B cell (primary cell): ENCODE results near the gene CDHR5. TPM values are rescaled to one million over a fixed set of nuclear protein-coding genes. Genes with fewer than 3 reads are reported as not detected.

ENCODE experiments used
- ATAC-seq: fragments of 200-7000 bp; cut with Tn5 transposase; one replicate; pipeline ENCODE4 v1.10.0; 2021; ENCODE audit warnings: low read depth, mild to moderate bottlenecking, moderate number of reproducible peaks, moderate library complexity
- CTCF ChIA-PET: fragments of 350-600 bp; sonication (Branson Sonifier 250); formaldehyde crosslinking; loops from one replicate; lab custom pipeline; 2021; ENCODE audit warnings: antibody characterized with exemption, inconsistent platforms; lab: Charles Lee
- POLR2A ChIA-PET: fragments of 350-600 bp; sonication (Branson Sonifier 250); formaldehyde crosslinking; loops from one replicate; lab custom pipeline; 2021; ENCODE audit warnings: antibody characterized with exemption; lab: Charles Lee
- DNase-seq: peaks from one replicate; pipeline ENCODE4 v3.0.0; 2013
- H2AFZ ChIP-seq: 2 replicates; pipeline ENCODE4 v1.6.1; 2012; ENCODE audit warnings: mild to moderate bottlenecking, low read depth, low read length; ENCODE audit not compliant: insufficient read depth, poor library complexity, severe bottlenecking
- H3K27ac ChIP-seq, 2 donors: 1 replicate in 1 of 2; 2 replicates in 1 of 2; pipeline ENCODE4 v1.5.1; 2012 to 2013; ENCODE audit warnings: low read length in 2 of 2, mild to moderate bottlenecking in 2 of 2, moderate library complexity in 1 of 2
- H3K27me3 ChIP-seq, 4 experiments: fragments of 200-600 bp in 1 of 4; sonication (generic) in 1 of 4; replicated peaks in 1 of 4; 1 replicate in 2 of 4; 2 replicates in 2 of 4; pipeline versions ENCODE4 v1.6.1 to v1.7.0; 2013 to 2016; ENCODE audit warnings: low read length in 3 of 4, mild to moderate bottlenecking in 2 of 4, mixed read lengths in 1 of 4, moderate library complexity in 1 of 4; ENCODE audit not compliant: insufficient read depth in 4 of 4, control insufficient read depth in 3 of 4; ENCODE audit errors: control extremely low read depth in 1 of 4
- H3K36me3 ChIP-seq, 2 experiments: replicated peaks in 1 of 2; 1 replicate in 1 of 2; 2 replicates in 1 of 2; pipeline versions ENCODE4 v1.6.1 to v1.7.1; 2013; ENCODE audit warnings: low read length in 1 of 2; ENCODE audit not compliant: insufficient read depth in 2 of 2, control insufficient read depth in 1 of 2; ENCODE audit errors: control extremely low read depth in 1 of 2, extremely low read depth in 1 of 2
- H3K4me1 ChIP-seq, 2 donors: fragments of 200-600 bp in 1 of 2; sonication (generic) in 1 of 2; 1 replicate in 1 of 2; 2 replicates in 1 of 2; pipeline versions ENCODE4 v1.5.1 to v1.6.1; 2013 to 2017; ENCODE audit warnings: low read length in 2 of 2; ENCODE audit not compliant: control insufficient read depth in 2 of 2, insufficient read depth in 2 of 2
- H3K4me2 ChIP-seq: replicated peaks from 2 replicates; pipeline ENCODE3; 2012; ENCODE audit warnings: mild to moderate bottlenecking, low read depth, low read length; ENCODE audit not compliant: poor library complexity, severe bottlenecking
- H3K4me3 ChIP-seq, 5 experiments: fragments of 200-600 bp in 1 of 5; sonication (generic) in 1 of 5; 1 replicate in 3 of 5; 2 replicates in 2 of 5; pipeline versions ENCODE4 v1.5.1 to v1.7.0; 2011 to 2016; ENCODE audit warnings: low read length in 4 of 5, mild to moderate bottlenecking in 4 of 5, low read depth in 2 of 5, control low read depth in 1 of 5, moderate library complexity in 1 of 5; ENCODE audit not compliant: insufficient read depth in 1 of 5; ENCODE audit errors: control extremely low read depth in 1 of 5, extremely low read depth in 1 of 5
- H3K79me2 ChIP-seq: fragments of 200-600 bp; sonication (generic); one replicate; pipeline ENCODE4 v1.6.0; 2016; ENCODE audit warnings: low read length; ENCODE audit not compliant: control insufficient read depth, insufficient read depth
- H3K9ac ChIP-seq: fragments of 200-600 bp; sonication (generic); 2 replicates; pipeline ENCODE4 v1.6.1; 2017; ENCODE audit warnings: mild to moderate bottlenecking, low read length, moderate library complexity
- H3K9me3 ChIP-seq, 3 donors: one replicate each; pipeline versions ENCODE4 v1.6.1 to v1.7.1; 2013; ENCODE audit warnings: low read length in 2 of 3; ENCODE audit not compliant: control insufficient read depth in 2 of 3, insufficient read depth in 1 of 3; ENCODE audit errors: control extremely low read depth in 1 of 3
- H4K20me1 ChIP-seq: 2 replicates; pipeline ENCODE4 v1.6.0; 2012; ENCODE audit warnings: mild to moderate bottlenecking, low read length; ENCODE audit not compliant: insufficient read depth, control insufficient read depth, poor library complexity, severe bottlenecking
- H3K27ac Mint-ChIP-seq: one replicate; pipeline ENCODE4 v1.8.0; 2021; ENCODE audit warnings: mixed read lengths
- H3K27me3 Mint-ChIP-seq: one replicate; pipeline ENCODE4 v1.8.0; 2021; ENCODE audit warnings: mixed read lengths
- H3K4me1 Mint-ChIP-seq: one replicate; pipeline ENCODE4 v1.8.0; 2021; ENCODE audit warnings: mixed read lengths
- H3K4me3 Mint-ChIP-seq: one replicate; pipeline ENCODE4 v1.8.0; 2021; ENCODE audit warnings: mixed read lengths
- H3K9me3 Mint-ChIP-seq: one replicate; pipeline ENCODE4 v1.8.0; 2022; ENCODE audit warnings: mixed read lengths; ENCODE audit not compliant: insufficient read depth
- CTCF ChIP-seq: fragments of 200-600 bp; IDR thresholded peaks from one replicate; pipeline ENCODE4 v1.8.0; 2022; ENCODE audit warnings: antibody characterized with exemption, mild to moderate bottlenecking
- EZH2 ChIP-seq: IDR thresholded peaks from 2 replicates; pipeline ENCODE4 v1.6.1; 2012; ENCODE audit warnings: borderline replicate concordance, low read depth, mild to moderate bottlenecking, moderate library complexity, low read length; ENCODE audit not compliant: insufficient read depth, poor library complexity, severe bottlenecking
- WGBS: methylation state at CpG from one replicate; pipeline ENCODE4 v1.1.5; 2013; ENCODE audit warnings: missing lambda C conversion rate; ENCODE audit not compliant: insufficient coverage; 5-methylcytosine and 5-hydroxymethylcytosine counted together
- intact Hi-C: fragments of 100-400 bp; cut with micrococcal nuclease; formaldehyde crosslinking; loops from one replicate; pipeline ENCODE4 v1.10.0; 2022
- polyA plus RNA-seq: library from polyadenylated mRNA; depleted of rRNA; stranded (reverse); fragments of >200 nt; gene quantifications from 2 replicates; pipeline ENCODE4 v1.2.3, GENCODE V29; 2012
- total RNA-seq, 2 donors: library from RNA; stranded (reverse); fragments of 120-200 nt in 1 of 2; gene quantifications; 1 replicate in 1 of 2; 2 replicates in 1 of 2; pipeline versions ENCODE4 v1.2.3 to v1.2.4, GENCODE V29; 2013 to 2022

CDHR5 gene
- total and polyA plus RNA-seq, 2 donors (not counting 1 experiment from before 2014, with no cell fraction given): 0.09 TPM; not detected in 1

- Histone ChIP-seq H3K36me3 (peaks cover 1 to 20% of the 10 kb centered on the region in 2 experiments), H3K79me2 (peaks cover 82% of the 10 kb centered on the region), H3K27ac (no peak overlapping the region), H3K4me1 (peaks cover 26 to 41% of the 10 kb centered on the region in 2 donors), H3K4me2 (peak overlapping the region; percentile 6), H3K9ac (no peak overlapping the region), H3K27me3 (peaks cover 0 to 2% (median under 1%) of the 10 kb centered on the region in 4 experiments), H4K20me1 (peaks cover 81% of the 10 kb centered on the region), H3K4me3 (no peak overlapping the region), H3K9me3 (peaks cover 0 to under 1% (median 0%) of the 10 kb centered on the region in 3 donors), H2AFZ (no peak overlapping the region)
- no peak for TF ChIP-seq CTCF
- TF ChIP-seq EZH2: no peak
- 94% methylated on average over 20 of the region's 20 CpGs for WGBS
- Mint-ChIP-seq H3K9me3 (no peaks in the 10 kb centered on the region), H3K4me3 (peak overlapping the region; percentile 52), H3K27me3 (peaks cover 3% of the 10 kb centered on the region), H3K27ac (no peak overlapping the region), H3K4me1 (peaks cover 39% of the 10 kb centered on the region)
- ATAC-seq: no peak
- intact Hi-C loops: loop anchor here (10.0 kb wide), 1 partner anchor 805 kb away; the partner anchor contains the start of gene BRSK2
- ChIA-PET POLR2A (interaction anchor here (0.7 kb wide), 1 partner anchor 67 kb away, joined by 3 read pairs; no protein-coding TSS in a partner anchor), CTCF (interaction anchor here (1.1 kb wide), 1 partner anchor 36 kb away, joined by 3 read pairs; the partner anchor contains the start of gene IRF7)
- no peak for DNase-seq
Observed at GRCh38 chr11:579830-580601, 44.7 kb downstream of the CDHR5 start.
